Activated CD4-positive, alpha-beta T cell treated with anti-CD3 and anti-CD28 coated beads, Interleukin-2, amount 50 U/mL, for 16 hours (primary cell): ENCODE data around the gene ZBTB44.
"Not testable (repeated sequence)": the region's sequence is repeated elsewhere in the genome, so short reads cannot be mapped to it uniquely, and the experiment has no call there.

Source experiments
- DNase-seq: peaks from one replicate; pipeline ENCODE4 v3.0.0-alpha.2; 2020

The ZBTB44 gene

DNA sequence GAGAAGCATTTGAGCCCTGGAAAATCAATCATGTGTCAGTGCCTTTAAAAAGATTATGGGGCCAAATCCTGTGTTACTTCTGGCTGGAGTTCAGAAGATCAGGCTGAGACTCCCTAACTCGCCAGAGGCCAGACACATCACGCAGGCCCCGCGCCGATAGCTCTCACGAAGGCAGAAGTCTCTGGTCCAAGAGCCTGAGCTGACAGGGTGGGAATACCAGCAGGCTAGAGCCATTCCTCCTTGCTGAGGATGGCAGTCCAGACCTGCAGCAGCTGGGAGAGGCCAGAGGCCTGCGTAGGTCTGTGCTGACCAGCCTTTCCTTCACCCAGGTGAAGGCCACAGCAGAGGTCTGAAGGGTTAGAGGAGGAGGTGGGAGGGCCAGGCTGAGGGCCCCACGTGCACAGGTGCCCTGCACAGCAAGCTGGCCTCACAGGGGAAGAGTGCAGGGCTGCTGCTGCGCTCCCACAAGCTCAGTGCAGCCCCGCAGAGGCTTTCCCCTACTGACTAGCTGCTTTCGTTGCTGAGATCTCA lies 102.2 kb downstream of the ZBTB44 start:
- no peak for DNase-seq

DNA sequence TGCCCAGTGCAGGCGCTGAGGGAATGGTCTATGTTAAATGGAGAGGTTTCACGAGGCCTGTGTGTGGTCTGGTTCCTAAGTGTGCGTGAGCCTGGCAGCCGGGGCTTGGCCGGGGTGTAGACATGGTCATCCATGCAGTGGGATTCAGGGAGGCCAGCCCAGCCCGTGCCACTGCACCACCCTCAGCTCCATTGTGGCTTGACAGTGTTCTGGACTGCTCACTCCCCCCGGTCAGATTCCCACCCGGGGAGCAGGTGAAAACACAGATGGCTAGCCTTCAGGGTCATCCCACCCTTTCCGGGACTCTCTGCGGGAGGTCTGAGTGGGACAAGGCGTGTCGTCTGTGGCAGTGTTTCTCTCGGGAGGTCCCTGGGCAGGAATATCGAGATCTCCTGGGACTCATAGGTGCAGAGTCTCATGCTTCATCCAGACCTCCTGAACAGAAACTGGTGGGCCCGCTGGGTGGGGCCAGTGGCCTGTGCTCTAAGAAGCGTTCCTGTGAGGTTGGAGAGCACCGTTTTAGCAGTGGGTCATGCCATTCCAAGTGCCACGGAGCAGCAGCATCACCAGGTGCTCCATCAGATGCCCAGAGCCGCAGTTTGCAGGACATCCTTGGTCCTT lies 102.8 kb downstream of the ZBTB44 start:
- DNase-seq = no peak

DNA sequence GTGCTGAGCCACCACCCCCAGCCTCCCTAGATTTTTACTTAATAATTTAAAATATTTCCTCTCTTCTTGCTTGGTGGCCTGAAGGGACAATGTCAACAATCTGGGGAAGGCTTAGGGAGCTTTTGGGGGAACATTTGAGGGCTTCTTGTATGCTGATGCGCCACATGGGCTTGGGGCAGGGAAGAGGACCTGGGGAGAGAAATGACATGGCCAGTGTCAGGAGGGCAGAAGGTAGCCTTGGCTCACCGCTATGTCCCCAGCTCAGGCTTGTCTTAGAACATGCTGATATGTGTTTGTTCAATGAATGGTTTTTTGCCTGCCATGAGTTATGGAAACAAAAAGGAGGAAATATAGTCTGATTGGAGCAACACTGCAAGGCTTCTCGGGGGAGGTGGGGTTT lies 103.6 kb downstream of the ZBTB44 start:
- no peak for DNase-seq

DNA sequence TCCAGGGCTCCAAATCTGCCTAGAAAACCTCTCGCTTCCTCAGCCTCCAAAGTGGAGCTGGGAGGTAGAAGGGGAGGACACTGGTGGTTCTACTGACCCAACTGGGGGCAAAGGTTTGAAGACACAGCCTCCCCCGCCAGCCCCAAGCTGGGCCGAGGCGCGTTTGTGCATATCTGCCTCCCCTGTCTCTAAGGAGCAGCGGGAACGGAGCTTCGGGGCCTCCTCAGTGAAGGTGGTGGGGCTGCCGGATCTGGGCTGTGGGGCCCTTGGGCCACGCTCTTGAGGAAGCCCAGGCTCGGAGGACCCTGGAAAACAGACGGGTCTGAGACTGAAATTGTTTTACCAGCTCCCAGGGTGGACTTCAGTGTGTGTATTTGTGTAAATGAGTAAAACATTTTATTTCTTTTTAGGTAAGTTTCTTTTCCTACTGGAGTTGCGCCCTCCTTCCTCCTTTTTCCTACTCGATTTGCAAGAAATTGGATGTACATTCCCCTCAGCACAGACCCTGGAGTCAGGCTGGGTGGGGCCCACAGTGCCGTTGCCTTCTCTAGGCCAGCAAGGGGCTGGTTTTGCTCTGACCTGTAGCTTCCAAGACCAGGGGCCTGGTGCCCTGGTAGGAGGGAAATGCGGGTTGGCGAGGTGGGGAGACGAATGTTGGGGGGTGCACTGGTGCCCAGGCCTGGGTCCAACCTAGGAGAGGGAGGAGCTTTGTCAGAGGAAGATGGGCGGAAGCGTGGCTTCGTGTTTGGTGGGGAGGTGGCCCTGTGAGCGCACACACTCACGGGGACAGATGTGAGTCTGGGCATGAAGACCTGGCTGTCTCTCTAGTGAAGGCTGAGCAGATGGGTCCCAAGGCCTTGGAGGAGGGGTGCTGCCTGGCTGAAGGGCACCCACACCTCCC lies 104.5 kb downstream of the ZBTB44 start:
- DNase-seq = no peak

DNA sequence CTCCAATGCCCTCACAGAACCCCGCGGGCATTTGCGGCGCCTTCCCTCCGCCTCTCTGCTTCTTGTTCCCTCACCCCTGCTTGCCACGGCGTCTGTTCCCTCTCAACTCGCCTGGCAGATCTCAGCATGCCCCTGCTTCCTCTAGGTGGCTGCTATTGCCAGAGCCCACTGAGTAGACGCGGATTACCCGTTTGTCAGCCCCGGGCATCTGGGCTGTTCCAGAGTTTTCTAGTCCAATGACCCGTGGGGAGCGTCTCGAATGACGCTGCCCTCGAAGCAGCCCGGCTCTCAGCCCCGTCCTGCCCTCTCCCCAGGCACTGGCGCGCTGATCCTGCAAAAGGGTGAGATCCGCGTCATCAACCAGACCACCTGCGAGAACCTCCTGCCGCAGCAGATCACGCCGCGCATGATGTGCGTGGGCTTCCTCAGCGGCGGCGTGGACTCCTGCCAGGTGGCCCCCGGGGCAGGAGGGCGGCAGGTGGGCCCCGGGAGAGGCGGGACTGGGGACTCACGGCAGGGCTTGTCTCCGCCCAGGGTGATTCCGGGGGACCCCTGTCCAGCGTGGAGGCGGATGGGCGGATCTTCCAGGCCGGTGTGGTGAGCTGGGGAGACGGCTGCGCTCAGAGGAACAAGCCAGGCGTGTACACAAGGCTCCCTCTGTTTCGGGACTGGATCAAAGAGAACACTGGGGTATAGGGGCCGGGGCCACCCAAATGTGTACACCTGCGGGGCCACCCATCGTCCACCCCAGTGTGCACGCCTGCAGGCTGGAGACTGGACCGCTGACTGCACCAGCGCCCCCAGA lies 105.4 kb downstream of the ZBTB44 start:
- DNase-seq = no peak

DNA sequence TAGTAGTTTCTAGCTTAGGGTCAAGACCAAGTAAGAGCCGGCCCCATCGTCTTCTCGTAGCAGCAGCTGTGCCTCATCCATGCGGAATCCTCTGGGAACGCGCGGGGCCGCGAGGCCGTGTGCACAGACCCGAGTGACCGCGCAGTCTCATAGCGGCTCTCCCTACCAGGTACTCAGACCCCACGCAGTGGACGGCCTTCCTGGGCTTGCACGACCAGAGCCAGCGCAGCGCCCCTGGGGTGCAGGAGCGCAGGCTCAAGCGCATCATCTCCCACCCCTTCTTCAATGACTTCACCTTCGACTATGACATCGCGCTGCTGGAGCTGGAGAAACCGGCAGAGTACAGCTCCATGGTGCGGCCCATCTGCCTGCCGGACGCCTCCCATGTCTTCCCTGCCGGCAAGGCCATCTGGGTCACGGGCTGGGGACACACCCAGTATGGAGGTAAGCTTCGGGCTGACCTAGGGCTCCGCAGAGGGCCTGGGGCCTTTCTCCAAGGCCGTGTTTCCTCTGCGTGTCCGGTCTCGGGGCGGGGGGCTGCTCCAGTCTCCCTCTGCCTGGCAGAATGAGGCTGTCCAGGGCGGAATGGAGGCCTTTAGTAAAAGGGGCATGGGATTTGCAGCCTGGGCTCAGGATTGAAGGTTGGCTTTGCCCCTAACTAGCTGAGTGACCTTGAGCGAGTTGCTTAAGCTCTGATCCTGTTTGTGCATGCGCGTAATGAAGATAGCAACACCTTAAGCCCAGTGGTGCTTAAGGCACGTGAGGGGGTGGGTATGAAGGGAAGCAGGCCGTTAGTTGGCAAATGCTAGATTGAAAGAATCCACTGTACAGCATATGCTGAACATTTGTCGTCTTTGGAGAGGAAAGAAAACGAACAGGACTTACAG lies 106.2 kb downstream of the ZBTB44 start:
- no peak for DNase-seq

DNA sequence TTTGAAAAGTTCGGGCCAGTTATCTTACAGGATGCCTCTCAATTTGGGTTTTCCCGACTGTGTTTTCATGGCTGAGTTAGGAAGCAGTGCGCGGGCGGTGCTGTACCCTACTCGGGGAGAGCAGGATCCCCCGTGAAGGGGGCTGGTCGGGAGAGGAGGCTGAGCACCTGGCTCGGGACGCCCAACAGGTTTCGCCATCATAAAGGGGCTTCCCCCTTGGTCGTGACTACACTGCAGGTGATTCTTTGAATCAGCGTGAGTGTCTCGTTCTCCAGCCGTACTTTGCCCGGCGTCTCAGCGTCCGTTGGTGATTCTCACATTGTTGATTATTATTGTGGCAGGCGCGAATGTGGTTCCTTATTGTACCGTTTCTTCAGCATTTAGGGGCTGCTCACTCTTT lies 108.6 kb downstream of the ZBTB44 start:
- DNase-seq = no peak

DNA sequence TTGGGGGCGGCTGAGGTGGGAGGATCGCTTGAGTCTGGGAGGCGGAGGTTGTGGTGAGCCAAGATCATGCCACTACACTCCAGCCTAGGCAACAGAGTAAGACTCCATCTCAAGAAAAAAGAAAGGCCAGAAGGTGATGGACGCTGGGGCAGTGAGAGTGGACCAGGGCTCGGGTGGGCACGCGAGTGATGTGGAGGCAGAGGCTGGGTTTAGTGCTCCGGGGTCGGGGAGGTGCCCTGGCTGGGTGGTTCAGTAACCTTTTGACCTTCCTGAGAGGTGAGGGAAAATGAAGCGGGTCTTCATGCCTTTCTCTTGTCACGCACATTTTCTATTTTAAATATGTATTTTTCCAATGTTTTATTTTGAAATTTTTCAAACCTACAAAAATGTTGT lies 110.0 kb downstream of the ZBTB44 start:
- no peak for DNase-seq

DNA sequence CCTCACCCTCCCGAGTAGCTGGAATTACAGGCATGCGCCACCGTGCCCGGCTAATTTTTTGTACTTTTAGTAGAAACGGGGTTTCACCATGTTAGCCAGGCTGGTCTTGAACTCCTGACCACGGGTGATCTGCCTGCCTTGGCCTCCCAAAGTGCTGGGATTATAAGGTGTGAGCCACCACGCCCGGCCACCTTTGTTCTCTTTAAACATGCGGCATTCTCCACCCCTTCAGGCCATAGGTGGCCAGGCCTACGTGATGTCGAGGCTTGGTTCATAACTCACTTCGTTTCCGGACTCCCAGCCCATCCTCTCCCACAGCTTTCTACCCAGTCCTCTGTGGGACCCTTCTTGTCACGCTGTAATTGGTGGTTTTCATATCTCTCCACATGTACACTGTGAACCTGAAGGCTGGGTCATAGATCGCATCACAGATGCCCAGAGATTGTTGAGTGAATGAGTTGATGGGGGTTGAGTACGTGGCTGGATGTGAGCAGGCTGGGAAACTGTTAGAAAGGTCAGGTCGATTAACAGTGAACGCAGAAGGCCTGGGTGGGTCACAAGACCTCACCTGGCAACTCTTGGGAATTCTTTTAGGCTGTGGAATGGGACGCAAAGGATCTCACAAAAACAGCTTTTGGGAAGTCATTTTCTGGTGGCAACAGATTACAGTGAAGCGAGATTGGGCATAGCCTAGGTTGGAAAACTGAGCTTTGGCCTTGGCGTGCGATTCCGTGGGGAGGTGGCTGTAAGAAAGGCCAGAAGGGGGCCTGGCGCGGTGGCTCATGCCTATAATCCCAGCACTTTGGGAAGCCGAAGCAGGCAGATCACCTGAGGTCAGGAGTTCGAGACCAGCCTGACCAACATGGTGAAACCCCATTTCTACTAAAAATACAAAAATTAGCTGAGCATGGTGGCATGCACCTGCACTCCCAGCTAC lies 110.7 kb downstream of the ZBTB44 start:
- no peak for DNase-seq

DNA sequence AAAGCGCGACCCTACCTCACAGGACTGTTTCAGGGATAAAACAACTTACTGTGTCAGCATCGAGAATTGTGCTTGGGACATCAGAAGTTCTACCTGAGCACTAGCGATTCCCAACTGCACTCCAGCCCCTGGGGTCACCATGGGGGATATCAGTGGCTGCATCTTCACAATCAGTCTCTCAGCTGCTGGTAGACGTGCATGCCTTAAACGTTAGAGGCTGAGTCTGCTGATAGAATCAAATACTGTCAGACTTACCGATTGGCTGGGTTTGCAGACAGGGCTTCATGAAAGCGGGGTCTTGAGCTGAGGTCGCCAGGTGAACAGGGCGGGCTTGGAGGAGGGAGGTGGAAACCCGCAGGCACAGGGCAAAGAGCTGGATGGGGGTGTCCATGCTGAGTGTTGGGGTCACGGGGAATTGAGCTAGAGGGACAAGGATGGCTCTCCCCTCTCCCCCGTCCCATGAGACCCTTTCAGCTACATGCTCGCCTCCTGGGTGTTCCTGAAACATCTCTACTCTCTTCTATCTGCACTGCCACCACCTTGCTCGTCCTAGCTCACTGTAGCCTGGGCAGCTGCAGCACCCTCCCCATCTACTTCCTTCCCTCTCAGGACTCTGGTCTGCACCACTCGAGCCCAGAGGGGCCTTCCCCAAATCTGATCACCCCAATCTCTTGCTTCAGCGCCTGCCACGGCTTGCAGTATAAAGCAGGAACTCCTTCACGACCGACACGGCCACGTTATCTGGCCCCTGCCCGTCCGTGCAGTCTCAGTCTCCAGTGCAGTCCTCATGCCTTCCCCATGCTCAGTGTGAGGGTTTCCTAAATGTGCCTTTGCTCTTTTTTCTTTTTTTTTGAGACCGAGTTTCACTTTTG lies 111.7 kb downstream of the ZBTB44 start:
- DNase-seq = no peak

DNA sequence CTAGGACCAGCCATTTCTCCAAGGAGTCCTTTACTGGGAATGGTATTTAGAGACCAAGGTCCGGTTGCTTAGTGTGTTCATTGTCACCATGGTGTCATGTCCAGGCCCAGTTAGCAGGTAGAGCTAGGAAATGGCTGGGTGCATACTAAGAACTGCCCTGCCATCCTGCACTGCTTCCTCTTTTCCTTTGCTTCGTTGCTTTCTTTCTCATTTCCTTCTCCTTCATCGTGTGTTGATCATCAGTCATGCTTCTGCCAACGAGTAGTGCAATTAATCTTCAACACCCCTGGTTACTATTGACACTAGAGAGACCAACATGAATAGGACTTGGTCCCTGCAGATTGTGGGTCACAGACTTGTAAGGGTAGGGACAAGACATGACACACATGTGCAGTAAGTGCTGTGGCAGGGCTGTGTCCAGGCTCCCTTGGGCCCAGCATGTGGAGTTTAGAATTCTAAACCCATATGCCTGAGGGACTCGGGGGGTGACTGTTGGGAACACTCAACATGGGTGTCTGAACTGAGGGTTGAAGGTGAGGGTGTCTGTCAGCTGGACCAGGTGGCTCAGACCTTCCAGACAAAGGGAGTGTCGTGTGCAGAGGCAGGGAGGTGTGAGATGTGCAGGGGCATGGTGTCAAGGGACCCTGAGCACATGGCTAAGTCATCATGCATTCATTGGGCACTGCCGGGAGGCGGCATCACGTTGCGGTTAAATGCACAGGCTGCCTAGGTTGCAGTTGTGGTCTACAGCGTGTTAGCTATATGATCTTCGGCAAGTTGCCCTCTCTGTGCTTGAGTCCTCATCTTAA lies 112.5 kb downstream of the ZBTB44 start:
- no peak for DNase-seq

DNA sequence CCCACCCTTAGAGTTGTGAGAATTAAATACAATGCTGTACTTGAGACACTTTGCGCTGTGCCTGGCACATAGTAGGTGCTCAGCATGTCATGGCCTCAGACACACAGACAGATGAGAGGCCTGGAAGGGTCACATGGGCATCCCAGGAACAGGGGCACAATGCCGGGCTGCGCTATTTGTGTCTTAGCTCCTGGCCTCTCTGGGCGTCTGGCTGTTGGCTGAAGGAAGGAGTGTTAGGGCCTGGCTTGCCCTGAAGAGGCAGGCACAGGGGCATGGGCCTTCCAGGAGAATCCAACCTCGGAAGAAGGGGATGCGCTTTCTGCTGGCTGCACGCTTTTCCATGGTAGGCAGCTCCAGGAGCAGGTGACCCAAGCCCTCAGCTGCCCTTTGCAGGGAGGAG lies 113.7 kb downstream of the ZBTB44 start:
- no peak for DNase-seq

DNA sequence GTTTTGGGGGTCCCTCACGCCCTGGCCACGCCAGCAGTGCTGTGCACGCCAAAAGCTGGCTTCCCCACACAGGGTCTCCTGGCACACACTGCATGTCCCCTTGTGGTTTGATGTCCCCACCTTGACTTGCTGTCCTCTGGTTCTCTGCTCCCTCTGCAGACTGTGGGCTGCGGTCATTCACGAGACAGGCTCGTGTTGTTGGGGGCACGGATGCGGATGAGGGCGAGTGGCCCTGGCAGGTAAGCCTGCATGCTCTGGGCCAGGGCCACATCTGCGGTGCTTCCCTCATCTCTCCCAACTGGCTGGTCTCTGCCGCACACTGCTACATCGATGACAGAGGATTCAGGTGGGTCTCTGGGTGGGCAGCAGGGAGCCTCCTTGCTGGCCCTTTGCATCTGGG lies 114.9 kb downstream of the ZBTB44 start:
- no peak for DNase-seq

DNA sequence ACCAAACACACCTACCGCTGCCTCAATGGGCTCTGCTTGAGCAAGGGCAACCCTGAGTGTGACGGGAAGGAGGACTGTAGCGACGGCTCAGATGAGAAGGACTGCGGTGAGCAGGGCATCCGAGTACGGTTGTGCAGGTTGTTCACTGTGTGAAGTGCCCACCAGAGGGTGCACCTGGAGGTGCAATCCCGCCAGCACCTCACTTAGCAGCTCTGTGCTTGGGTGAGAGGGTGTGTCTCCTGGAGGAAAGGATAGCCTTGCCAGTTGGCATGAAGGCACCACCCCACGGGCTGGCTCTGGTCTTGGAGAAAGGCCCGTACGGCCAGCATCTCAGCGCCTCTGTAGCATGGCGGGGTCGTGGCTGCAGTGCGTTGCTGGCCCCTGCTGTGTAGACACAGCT lies 115.8 kb downstream of the ZBTB44 start:
- no peak for DNase-seq

DNA sequence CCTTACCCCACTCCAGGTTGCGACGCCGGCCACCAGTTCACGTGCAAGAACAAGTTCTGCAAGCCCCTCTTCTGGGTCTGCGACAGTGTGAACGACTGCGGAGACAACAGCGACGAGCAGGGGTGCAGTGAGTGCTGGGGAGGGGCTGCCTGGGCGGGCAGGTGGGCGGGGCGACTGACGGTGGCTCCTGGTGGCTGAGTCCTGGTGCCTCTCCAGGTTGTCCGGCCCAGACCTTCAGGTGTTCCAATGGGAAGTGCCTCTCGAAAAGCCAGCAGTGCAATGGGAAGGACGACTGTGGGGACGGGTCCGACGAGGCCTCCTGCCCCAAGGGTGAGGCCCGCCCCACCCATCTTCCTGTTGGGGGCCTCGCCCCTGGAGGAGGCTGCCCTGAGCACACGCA lies 116.4 kb downstream of the ZBTB44 start:
- no peak for DNase-seq

DNA sequence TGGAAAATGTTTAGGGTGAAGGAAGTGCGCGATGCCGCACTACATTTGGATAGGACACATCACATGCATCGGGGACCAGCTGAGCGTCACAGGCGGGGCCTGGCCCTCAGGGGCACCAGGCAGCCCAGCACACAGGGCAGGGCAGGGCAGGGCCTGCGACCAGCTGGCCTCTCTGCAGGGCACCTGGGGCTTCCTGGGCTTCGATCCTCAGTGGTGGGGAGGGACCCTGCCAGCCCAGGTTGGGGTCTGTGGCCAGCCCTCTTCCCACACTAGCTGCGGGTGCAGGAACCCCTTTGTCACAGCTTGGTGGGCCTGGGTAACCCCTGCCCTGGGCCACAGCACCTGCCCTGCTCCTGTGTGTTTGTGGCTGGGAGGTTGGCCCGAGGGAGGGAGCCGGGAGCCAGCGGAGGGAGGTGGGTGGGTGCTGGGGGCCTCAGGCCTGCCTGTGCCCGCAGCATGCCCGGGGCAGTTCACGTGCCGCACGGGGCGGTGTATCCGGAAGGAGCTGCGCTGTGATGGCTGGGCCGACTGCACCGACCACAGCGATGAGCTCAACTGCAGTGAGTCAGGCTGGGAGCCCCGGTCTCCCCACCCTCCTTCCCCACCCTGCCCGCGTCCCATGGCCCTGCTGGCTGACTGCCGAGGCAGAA lies 117.2 kb downstream of the ZBTB44 start:
- no peak for DNase-seq

DNA sequence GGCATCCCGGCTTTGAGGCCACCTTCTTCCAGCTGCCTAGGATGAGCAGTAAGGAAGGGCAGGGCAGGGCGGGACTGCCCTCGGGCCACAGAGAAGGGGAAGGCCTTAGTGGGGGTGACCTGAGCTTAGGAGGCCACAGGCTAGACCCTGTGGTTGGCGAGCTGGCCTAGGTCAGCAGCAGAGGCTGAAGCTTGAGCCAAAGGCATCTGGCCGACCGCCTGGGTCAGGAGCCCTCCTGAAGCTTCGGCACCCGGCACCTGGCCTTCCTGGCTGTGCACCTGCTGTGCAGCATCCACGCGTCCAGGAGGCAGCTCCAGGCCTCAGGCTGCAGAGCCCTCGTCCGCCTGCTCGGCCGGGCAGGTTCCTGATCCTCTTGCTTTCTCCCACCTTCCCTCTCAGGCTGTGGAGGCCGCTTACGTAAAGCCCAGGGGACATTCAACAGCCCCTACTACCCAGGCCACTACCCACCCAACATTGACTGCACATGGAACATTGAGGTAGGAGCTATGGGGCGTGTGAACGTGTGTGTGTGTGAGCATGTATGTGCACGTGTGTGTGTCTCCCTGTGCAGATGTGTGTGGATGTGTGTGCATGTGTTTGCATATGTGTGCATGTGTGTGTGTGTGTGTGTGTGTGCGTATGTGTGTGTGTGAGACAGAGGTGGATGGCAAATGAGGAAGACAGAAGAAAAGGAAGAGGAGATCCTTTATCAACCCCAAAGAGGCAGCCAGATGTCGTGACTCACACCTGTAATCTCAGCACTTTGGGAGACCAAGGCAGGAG lies 120.3 kb downstream of the ZBTB44 start:
- DNase-seq = no peak

DNA sequence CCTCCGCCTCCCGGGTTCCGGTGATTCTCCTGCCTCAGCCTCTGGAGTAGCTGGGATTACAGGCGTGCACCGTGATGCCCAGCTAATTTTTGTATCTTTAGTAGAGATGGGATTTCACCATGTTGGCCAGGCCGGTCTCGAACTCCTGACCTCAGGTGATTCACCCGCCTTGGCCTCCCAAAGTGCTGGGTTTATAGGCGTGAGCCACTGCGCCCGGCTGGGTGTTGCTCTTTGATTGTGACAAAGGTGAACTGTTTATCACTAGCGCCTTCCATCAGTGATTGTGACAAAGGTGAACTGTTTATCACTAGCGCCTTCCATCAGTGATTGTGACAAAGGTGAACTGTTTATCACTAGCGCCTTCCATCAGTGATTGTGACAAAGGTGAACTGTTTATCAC lies 121.2 kb downstream of the ZBTB44 start:
- DNase-seq = not testable (repeated sequence)
